AG09309 (cell line): Measurements from ENCODE around the gene COPS6.

Experiments used
- DNase-seq: peaks from one replicate; pipeline ENCODE4 v3.0.0-alpha.2; 2010; ENCODE audit warnings: low read depth
- H3K4me3 ChIP-seq: 2 replicates; pipeline ENCODE4 v1.5.1; 2011; ENCODE audit warnings: mild to moderate bottlenecking, low read depth, low read length, moderate library complexity; ENCODE audit not compliant: control insufficient read depth
- TF ChIP-seq, protein P1 (sequence below): IDR thresholded peaks from 2 replicates; pipeline ENCODE4 v1.5.1; 2011; ENCODE audit warnings: mild to moderate bottlenecking, low read depth, low read length, inconsistent platforms; ENCODE audit not compliant: insufficient read depth, control insufficient read depth; ENCODE audit errors: missing control alignments

The COPS6 gene

DNA sequence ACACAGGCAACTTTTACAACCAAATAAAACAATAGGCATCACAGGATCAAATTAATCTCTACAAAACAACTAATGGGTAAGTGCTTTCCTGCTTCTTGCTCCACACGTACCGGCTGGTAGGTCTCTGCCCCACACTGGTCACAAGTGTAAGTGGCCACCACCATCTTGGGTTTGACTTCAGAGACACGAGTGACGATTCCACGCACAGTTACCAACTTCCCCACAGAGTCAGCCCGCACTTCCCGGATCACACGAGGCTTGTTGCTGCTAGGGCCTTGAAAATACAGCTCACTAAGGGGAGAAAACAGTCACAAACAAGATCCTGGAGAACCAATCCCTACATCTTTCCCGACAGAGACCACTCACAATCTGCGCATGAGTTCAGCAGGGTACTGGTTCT lies 10.1 kb downstream of the COPS6 start:
- no peak overlapping the region for H3K4me3 ChIP-seq
- TF ChIP-seq, protein P1, sequence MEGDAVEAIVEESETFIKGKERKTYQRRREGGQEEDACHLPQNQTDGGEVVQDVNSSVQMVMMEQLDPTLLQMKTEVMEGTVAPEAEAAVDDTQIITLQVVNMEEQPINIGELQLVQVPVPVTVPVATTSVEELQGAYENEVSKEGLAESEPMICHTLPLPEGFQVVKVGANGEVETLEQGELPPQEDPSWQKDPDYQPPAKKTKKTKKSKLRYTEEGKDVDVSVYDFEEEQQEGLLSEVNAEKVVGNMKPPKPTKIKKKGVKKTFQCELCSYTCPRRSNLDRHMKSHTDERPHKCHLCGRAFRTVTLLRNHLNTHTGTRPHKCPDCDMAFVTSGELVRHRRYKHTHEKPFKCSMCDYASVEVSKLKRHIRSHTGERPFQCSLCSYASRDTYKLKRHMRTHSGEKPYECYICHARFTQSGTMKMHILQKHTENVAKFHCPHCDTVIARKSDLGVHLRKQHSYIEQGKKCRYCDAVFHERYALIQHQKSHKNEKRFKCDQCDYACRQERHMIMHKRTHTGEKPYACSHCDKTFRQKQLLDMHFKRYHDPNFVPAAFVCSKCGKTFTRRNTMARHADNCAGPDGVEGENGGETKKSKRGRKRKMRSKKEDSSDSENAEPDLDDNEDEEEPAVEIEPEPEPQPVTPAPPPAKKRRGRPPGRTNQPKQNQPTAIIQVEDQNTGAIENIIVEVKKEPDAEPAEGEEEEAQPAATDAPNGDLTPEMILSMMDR = no peak
- DNase-seq = no peak

DNA sequence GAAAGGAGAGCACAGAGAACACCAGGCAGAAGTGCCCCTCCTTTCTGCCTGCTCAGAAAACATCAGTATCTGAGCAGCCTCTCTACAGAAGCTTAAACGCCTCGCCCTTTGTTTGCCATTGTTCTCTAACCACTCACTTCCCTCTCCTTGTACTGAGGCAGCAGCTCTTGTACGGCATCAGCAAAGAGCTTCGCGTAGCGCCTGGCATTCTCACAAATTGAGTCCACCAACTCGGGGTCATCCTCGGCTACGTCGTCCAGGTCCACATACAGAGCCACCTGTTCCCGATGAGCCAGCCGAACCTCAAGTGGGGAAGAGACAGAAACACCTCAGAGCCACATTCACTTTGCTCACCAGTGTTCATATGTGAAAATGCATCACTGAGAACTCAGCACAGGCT lies 10.7 kb downstream of the COPS6 start:
- TF ChIP-seq, protein P1 = no peak
- no peak for DNase-seq
- H3K4me3 ChIP-seq = peak overlapping the region; percentile 93

DNA sequence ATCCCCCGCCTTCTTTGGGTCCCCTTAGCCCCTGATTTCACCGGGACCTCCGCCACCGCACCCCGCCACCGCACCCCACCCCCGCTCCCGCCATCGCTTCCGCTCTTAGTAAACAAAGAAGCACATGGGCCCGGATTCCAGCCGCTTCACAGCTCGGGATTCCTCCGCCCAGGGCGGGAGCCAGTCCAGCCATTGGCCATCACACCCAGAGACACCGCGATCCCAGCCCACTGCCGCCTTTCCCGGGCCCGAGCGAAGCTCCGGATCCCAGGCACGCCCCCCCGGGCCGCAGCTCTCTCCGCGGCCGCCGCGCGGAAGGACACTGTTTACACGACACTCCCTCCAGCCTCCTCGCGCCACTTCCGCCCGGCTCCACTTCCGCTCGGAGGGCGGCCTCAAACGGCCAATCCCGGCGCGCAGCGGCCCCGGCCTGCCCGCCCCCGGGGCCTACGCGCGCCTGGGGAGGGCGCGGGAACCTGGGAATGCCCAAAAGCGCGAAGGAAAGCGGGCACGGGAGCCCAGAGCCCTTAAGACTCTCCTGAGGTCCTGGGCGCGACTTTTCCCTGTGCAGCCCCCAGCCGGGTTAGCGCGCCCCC lies 11.7 kb downstream of the COPS6 start:
- H3K4me3 ChIP-seq = peak overlapping the region; percentile 93
- peak; percentile 97 for DNase-seq
- TF ChIP-seq, protein P1 = no peak

DNA sequence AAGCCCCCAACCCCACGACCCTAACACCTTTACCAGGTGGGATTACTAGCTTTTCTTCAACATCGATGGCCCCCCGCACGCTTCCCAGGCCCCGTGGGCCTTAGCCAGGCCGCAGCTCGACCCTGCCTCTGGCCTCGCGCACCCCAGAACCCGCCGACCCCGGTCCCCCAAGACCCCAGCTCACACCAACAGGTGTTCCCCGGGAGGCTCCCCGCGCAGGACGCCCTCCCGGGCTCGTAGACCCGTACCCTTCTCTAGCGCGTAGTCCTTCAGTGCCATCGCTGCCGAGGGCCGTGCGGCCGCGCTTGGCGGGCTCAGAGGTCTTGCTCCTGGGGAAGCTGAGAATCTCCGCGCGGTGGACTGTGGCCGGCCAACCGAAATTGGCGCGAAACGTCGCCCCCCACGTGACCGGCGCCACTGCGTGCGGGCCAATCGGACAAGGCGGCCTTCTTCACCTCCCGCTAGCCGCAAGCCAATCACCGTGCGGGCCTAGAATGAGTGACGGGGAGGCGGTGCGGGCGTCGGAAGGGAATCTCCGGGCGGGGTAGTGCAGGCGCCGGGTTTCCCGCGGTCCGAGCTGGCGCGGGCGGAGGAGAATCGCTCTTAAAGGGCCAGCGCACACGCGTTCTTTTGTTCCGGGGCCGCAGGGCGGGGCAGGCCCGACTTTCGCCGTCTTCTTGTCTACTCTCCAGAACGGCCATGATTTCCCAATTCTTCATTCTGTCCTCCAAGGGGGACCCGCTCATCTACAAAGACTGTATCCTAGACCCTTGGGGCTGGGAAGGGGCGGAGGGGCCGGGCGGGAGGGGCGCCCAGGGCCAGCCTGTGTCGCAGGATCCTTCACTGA lies 12.5 kb downstream of the COPS6 start, which contains the start of the genes AP4M1 and MCM7:
AP4M1 (plus strand) TSS at position 628 of the 847 bp plus-strand sequence; CDS start at position 700, 72 bp downstream.
MCM7 (minus strand) TSS at position 382 of the 847 bp plus-strand sequence; CDS start at position 279, 103 bp downstream.
- H3K4me3 ChIP-seq = peak within 1 kb of the TSS; percentile 93
- DNase-seq = peak; percentile 94
- TF ChIP-seq, protein P1 = no peak

DNA sequence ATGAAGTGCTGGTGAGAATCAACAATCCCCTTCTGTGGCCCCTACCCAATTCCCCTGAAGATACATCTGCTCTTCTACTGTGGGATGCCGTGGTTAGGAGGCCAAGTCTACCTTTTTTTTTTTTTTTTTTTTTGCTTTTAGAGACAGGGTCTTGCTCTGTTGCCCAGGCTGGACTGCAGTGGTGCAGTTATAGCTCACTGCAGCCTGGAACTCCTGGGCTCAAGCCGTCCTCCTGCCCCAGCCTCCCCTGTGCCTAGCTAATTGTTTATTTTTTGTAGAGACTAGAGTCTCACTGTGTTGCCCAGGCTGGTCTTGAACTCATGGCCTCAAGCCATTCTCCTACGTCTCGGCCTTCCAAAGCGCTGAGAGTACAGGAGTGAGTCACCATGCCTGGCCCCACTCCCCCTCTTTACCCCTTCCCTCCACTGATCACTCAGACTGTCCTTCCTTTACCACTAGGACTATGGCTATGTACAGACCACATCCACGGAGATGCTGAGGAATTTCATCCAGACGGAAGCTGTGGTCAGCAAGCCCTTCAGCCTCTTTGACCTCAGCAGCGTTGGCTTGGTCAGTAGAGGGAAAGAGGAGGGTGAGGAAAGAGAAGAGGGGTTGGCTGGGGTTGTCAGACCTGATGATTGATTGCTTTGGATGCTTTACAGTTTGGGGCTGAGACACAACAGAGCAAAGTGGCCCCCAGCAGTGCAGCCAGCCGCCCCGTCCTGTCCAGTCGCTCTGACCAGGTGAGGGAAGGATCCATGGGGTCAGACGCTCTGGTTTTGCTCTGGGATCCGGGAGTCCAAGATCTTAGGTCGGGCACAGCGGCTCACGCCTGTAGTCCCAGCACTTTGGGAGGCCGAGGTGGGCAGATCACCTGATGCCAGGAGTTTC lies 14.4 kb downstream of the COPS6 start:
- no peak overlapping the region for H3K4me3 ChIP-seq
- DNase-seq = peak; percentile 55

More for the DNA sequence above, 14.4 kb downstream of the COPS6 start:
- TF ChIP-seq, protein P1 = no peak
